ENCODE data around the gene RETREG1. TPM values are rescaled to one million over a fixed set of nuclear protein-coding genes. Genes with fewer than 3 reads are reported as not detected.
"Not testable (repeated sequence)": the region's sequence is repeated elsewhere in the genome, so short reads cannot be mapped to it uniquely, and the experiment has no call there.

The RETREG1 gene, protein sequence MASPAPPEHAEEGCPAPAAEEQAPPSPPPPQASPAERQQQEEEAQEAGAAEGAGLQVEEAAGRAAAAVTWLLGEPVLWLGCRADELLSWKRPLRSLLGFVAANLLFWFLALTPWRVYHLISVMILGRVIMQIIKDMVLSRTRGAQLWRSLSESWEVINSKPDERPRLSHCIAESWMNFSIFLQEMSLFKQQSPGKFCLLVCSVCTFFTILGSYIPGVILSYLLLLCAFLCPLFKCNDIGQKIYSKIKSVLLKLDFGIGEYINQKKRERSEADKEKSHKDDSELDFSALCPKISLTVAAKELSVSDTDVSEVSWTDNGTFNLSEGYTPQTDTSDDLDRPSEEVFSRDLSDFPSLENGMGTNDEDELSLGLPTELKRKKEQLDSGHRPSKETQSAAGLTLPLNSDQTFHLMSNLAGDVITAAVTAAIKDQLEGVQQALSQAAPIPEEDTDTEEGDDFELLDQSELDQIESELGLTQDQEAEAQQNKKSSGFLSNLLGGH
- not detected in 2 replicates for total RNA-seq

DNA sequence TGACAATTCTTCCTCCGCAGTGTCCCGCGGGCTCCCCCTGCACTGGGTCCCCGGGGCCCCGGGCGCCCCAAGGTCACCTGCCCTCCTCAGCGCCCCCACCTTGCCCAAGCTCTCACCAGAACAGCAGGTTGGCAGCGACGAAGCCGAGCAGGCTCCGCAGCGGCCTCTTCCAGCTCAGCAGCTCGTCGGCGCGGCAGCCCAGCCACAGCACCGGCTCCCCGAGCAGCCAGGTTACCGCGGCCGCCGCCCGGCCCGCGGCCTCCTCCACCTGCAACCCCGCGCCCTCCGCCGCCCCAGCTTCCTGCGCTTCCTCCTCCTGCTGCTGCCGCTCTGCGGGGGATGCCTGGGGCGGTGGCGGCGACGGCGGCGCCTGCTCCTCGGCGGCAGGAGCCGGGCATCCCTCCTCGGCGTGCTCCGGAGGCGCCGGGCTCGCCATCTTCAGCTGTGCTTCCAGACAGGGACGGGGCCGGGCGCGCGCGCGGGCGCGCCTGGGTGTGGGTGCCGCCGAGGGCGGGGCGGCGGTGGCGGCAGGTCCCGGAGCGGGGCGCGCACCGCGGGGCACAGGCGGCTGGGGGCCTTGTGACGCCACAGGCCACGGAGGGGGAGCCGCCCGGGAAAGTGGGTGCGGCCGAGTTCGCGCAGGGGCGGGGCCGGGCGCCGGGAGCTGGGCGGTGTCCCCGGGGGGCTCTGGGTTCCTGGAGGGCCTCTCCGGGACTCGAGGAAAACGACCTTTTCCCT, at the start of gene RETREG1:
TSS of gene RETREG1 (minus strand) at position 462 of the 738 bp plus-strand sequence. CDS start at position 436, 26 bp downstream.
- DNase-seq (ENCODE audit: low read depth in 2 of 2): peak in 1 of 2 donors; percentile 4

DNA sequence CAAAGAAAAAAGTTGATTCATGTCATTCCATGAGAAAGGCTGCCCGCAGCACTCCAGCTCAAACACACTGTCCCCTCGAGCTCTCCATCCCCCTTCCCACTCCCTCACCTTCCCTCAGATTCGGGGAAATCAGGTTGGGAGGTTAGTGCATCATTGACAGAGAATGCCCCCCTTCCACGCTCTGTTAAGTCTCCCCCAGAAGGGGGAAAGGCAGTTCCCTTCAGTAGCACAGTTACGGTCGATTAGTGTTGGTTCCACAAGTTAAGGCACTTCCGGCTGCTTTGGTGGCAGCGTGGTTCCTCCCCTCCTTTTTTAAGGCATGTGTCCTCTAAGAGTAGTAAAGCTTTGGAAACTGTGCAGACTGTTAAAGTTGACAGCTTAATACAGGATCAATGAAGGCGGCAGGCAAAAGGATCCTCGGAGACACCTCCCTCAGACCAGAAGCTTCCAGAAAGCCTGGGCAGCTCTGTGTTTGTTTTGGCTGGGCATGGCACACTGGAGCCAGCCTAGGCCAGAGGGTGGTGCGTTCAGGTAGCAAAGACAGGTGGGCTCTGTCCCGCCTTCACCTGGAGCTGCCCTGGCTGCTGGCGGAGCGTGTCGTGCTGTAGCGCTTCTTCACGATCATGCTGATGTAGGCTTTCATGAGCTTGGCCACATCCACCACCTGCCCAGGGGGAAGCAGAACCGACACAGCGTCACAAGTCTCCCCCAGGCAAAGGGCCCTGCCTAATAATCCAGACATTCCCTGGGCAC, 49.5 kb upstream of the RETREG1 start:
- no peak for DNase-seq (ENCODE audit: low read depth in 2 of 2)

DNA sequence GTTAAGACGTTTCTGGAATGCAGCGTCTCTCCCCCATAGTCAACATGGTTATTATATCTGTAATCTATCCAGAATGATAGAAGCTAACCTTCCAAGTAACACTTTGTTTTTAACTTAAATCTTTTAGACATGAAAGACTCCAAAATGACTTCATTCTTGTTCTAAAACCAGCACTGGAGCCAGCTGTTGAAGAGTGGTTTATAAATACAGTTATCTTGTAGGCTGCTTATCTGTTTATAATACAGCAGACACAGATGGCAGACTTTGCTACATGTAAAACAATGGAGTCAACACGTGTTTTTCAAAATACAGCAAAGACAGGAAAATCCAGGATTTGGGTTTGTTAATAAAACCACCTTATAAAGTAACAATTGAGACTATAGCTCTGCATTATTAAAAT, 48.8 kb upstream of the RETREG1 start:
- DNase-seq (ENCODE audit: low read depth in 2 of 2): no peak

DNA sequence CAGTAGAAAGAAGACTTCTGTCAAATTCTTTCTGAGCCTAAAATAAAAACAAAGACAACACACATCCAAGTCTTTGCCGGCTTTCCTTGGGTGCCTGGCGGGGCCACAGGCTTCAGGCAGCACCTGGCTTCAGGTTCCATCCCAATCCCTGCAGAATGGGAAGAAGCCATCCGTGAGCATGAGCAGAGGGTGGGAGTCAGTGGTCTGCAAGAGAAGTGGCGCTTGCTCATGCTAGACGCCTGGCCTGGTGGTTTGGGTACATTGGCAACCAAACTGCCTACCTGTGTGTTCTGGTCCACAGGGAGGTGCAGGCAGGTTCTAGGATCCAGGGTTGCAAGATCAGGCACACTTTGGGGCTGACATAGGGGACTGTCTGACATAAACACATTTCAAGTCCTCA, 47.6 kb upstream of the RETREG1 start:
- no peak for DNase-seq (ENCODE audit: low read depth in 2 of 2)

DNA sequence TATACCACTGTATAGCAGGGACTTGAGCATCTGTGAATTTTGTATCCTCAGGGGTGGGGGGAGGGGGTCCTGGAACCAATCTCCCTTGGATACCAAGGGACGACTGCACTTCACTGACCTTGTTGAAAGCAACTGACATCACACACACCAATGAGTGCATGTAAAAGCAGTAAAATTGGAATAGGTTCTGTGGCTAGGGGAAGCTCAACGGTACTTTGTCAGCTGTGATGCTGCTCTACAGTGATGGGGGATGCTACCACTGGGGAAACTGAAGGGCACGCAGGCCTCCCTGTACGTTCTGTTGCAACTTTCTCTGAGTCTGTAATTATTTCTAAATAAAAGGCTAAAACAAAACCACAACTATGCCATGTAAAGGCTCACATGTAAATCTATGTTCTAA, 47.0 kb upstream of the RETREG1 start:
- DNase-seq (ENCODE audit: low read depth in 2 of 2): no peak

DNA sequence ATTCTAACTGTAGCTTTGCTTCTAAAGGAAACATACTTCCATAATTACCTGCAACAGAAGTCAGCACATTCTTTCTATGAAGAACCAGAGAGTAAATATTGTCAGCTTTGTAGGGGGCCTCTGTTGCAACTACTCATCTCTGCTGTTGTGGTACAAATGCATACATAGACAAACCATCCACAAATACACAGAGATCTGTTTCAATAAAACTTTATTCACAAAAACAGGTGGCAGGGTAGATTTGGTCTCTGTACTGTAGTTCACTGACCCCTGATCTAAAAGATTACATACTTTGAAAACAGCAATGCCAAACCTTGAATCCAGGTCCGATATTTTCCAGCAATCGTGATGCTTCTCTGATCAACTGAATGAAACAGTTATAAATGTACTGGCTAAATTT, 44.9 kb upstream of the RETREG1 start:
- no peak for DNase-seq (ENCODE audit: low read depth in 2 of 2)

DNA sequence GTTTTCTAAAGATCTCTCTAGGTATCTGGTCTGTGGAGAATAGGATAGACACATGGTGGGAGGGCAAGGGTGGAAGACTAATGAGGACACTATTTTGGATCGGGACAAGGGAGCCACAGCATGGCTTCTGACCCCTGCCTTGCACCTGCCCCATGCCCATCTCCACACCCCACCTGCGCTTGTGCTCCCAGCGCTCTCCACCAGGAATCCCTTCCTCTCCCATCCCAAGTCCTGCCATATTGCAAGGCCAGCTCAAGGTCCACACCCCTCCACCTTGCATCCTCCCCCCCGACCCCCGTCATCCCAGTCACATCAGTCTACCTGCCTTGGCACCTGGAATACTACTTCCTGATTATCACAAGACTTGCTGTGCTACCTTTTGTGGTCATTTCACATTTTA, 44.2 kb upstream of the RETREG1 start:
- DNase-seq (ENCODE audit: low read depth in 2 of 2): no peak

DNA sequence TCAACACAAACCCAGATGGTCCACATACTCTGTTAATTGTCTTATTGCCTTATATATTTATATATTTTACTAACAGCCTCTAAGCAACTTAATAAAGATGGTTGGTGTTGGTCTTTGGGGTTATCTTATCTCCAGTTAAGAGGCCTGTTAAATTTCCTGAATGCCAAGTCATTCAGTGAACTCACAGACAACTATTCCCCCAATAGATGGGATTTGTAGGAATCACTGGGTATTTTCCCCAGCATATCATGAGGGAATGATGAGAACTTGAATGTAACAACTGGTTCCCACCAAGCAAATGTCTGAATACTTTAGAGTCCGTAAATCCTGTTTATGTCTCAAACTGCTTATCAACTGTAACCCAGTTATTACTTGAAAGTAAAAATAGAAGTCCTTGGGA, 42.7 kb upstream of the RETREG1 start:
- DNase-seq (ENCODE audit: low read depth in 2 of 2): no peak

DNA sequence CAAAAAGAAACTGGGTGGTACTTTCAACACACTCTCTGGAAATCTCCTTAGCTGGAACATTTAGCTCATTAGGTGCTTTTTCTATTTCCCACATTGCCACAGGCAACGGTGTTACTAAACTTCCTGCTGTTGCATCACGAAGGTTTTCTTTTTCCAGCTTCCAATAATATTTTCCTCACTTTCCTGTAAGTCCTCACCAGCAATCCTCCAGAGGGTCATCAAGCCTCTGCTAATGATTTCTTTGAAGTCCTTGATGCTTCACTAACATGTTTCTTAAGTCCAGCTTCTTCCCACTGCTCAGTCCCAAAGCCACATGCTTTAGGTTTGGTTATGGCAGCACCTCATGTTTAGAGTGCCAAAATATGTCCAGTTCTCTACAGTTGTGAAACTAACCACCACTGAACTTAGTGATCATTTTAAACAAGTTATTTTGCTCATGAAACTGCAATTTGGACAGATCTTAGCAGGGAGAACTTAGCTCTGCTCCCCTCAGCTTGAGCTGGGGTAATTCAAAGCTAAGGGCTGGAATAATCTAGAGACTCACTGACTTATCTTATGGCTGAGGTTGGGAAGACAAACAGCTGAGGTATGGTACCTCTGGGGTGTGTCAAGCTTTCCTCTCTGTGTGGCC, 39.9 kb upstream of the RETREG1 start:
- peak; percentile 56 to 70 for DNase-seq (ENCODE audit: low read depth in 2 of 2)

DNA sequence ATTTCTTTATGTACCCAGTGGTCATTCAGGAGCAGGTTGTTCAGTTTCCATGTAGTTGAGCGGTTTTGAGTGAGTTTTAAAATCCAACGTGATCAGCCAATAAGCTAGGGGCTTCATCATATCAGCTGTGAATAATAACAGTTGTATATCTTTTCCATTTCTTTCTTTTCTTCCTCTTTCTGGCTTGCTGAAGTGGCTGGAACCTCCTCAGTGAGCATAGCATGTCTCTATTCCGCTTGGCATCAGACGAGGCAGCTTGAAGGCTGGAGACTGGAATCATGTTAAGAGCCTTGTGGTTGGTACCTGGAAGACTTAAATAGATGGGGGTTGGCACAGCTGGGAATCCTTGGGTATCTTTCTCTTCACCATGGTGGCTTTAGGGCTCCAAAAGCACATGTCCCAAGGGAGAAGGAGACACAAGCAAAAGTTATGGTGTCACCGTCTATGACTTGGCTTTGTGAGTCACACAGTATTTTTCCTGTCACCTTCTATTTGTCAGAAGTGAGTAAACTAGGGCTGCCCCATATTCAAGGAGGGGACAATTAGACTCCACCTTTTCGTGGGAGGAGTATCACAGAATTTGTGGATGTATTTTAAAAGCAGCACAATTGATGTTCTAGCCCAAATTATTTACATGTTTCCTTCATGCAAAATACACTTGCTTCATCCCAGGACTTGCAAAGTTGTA, 38.0 kb upstream of the RETREG1 start:
- no peak for DNase-seq (ENCODE audit: low read depth in 2 of 2)

DNA sequence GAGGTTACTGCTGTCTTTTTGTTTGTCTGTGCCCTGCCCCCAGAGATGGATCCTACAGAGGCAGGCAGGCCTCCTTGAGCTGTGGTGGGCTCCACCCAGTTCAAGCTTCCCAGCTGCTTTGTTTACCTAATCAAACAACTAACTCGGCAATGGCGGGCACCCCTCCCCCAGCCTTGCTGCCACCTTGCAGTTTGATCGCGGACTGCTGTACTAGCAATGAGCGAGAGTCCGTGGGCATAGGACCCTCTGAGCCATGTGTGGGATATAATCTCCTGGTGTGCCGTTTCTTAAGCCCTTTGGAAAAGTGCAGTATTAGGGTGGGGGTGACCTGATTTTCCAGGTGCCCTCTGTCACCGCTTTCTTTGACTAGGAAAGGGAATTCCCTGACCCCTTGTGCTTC, 31.9 kb upstream of the RETREG1 start:
- not testable (repeated sequence) for DNase-seq (ENCODE audit: low read depth in 2 of 2)

DNA sequence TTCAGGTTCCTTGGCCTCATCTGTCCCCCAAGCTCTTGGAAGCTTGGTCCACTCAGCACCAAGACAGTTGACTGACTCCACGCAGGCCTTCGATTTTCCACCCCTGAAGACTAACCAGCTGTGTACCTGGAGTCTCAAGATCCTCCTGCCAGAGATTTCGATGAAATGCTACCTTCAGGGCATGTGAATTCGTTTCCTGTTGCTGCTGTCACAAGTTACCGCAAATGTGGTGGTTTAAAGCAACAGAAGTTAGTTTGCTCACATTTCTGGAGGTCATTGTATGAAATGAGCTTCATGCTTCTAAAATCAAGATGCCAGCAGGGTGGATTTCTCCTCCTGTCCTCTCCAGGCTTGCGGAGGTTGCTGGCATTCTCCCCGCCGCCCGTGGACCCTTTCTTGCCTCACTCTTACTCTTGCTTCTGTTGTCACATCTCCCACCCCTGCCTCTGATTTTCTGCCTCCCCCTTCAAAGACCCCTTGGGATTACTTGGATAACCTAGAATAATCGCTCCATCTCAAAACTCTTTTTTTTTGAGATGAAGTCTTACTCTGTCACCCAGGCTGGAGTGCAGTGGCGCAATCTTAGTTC, 27.6 kb upstream of the RETREG1 start:
- DNase-seq (ENCODE audit: low read depth in 2 of 2): no peak

DNA sequence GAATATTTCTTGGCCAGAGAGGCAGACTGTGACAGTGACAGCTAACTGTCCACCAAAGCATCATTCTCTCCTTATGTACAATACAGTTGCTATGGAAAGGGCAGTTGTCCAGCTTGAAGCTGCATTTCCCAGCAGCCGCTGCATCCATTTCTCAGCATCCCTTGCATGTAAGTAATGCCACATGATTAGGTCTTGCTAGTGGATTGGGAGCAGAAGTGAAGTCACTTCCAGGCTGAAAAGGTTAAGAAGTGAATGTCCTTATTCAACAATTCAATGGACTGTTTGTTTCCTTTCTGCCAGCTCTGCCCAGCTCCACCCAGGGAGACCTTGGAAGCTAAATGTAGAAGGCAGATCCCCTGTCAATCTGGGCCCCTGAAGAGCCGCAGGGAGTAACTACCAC, 26.1 kb upstream of the RETREG1 start:
- no peak for DNase-seq (ENCODE audit: low read depth in 2 of 2)

DNA sequence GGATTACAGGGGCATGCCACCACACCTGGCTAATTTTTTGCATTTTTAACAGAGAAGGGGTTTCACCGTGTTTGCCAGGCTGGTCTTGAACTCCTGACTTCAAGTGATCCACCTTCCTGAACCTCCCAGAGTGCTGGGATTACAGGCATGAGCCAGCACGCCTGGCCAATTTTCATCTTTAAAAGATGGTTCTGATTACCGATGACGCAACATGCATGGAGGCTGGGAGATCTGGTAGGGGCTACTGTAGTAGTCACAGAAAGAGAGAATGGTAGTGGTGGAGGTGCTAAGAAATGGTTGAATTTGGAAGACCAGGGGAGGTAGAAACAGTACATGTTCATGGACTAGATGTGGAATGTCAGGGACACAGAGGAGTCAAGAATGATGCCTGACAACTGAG, 22.4 kb upstream of the RETREG1 start:
- DNase-seq (ENCODE audit: low read depth in 2 of 2): no peak

DNA sequence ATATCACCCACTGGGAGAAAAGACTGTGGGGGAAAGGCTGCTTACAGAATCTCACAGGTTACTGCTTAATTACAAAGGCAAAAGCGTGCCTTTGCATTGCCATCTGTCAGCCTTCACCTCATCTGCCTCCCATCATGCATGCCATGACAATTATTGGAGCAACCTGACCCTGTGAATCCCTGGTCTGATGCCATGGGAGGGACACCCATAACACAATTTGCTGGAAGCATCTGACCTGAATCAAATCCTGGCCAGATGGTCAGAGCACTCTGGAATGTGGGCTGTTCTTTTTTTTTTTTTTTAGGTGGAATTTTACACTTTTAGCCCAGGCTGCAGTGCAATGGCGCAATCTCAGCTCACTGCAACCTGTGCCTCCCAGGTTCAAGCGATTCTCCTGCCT, 11.6 kb upstream of the RETREG1 start:
- no peak for DNase-seq (ENCODE audit: low read depth in 2 of 2)

DNA sequence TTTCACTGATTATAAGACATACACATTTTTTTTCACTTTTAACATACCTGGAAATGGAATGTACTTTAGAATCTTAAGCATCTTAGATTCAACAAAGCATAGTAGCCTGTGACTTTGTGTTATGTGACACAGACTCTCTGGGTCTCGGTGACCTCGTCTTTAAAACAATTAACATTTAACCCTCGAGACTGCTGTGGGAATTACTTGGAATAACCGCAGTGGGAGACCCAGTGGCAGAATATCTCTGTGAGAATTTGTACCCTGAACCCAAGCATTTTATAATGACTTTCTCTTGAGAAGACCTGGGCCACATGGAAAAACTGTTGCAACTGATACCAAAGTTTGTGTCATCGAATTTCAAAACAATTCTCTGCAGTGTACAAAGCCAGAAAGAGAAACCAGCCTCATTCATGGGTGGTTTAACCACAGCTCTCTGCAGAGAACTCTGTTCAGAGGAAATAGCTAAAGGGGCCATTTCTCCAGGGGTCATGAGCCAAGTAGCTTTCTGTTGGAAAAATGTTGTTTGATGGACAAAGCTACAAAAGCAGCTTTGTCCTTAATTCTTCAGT, 10.0 kb upstream of the RETREG1 start:
- DNase-seq (ENCODE audit: low read depth in 2 of 2): no peak

DNA sequence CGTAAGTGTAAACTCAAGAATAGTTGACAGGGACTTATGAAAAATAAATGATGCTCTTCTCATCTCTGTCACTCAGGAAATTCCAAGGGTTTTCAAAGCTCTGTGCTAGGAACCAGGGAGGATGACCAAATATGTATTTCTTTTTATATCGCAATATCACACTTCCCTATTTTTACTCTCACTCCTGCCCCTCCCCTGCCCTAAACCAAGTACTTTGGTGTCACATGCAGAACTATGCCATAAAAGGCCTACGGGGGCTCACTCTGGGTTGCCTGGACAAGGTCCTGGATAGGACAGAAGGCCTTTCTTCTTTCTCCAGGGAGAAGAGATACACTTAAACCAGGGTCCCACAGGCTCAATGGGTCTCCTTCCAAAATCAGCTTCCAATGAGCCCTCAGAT, 8.3 kb upstream of the RETREG1 start:
- DNase-seq (ENCODE audit: low read depth in 2 of 2): no peak

DNA sequence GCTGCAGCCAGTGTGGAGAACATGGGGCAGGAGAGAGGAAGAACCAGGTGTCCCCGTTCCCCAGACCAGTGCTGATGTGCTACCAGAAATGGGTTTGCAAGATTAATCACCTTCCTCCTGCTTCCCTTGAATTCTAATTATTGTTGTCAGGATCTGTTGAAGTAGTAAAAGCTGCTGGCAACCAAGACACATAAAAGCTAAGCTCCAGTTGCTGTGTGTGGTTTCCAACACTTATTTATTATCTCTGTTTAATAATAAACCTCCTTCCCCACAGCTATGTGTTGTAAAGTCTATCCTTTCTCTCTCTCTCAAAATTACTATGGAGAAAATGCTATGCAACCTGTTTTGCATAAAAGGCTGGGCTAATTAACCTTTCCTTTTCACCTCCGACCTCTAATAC, 2.3 kb upstream of the RETREG1 start:
- no peak for DNase-seq (ENCODE audit: low read depth in 2 of 2)

DNA sequence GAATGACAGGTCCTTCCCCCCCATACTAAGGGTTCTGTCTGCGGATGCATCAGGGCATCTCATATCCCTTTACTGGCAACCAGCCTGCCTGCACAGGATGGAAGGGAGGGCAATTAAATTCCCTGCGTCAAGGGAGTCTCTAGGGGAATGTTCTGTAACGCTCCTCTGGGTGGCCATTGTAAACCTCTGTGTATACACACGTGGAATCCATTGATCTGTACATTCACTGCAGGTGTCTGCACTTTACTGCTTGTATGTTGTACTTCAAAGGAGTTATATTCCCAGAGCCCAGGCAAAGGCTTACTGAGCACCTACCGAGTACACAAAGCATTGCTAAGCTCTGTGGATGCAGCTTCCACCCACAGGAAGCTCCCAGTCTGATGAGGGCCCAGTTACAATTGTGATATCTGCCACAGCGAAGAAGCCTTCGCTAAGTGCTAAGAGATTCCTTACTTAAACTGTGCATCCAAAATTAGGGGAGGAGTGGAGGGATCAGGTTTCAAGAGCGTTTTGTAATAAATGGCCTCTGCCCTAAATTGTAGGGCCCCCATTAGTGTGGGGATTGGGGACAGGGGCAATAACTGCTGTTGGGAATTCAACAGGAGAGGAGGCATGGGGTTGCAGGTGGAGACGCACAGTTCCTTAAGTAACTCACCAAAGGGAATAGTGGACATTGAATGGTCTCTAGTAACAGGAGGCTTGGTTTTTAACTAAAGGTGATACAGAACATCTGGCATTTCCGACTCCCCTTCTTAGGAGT, 1.5 kb upstream of the RETREG1 start:
- no peak for DNase-seq (ENCODE audit: low read depth in 2 of 2)

Measured in dermis microvascular lymphatic vessel endothelial cell (primary cell).